HEK293T (cell line): ENCODE data around the gene CYP11A1.

Experiments used
- ARNT ChIP-seq: fragments of 450-650 bp; IDR thresholded peaks from 2 replicates; pipeline ENCODE4 v1.6.1; 2017; ENCODE audit warnings: mild to moderate bottlenecking
- BHLHE40 ChIP-seq: fragments of 450-650 bp; IDR thresholded peaks from 2 replicates; pipeline ENCODE4 v1.6.1; 2016; ENCODE audit warnings: mild to moderate bottlenecking, moderate library complexity, borderline replicate concordance
- CTBP1 ChIP-seq: fragments of 450-650 bp; IDR thresholded peaks from 2 replicates; pipeline ENCODE4 v1.6.1; 2016; ENCODE audit warnings: borderline replicate concordance
- ELF4 ChIP-seq: fragments of 450-650 bp; IDR thresholded peaks from 2 replicates; pipeline ENCODE4 v1.6.1; 2017; ENCODE audit warnings: antibody characterized with exemption
- FOXA1 ChIP-seq: fragments of 450-650 bp; IDR thresholded peaks from 2 replicates; pipeline ENCODE4 v1.6.1; 2016; ENCODE audit warnings: mild to moderate bottlenecking
- FOXK2 ChIP-seq: fragments of 450-650 bp; IDR thresholded peaks from 2 replicates; pipeline ENCODE4 v1.6.1; 2016; ENCODE audit warnings: mild to moderate bottlenecking
- FOXM1 ChIP-seq: fragments of 450-650 bp; IDR thresholded peaks from 2 replicates; pipeline ENCODE4 v1.6.1; 2017; ENCODE audit warnings: mild to moderate bottlenecking, borderline replicate concordance
- HDGF ChIP-seq: fragments of 450-650 bp; IDR thresholded peaks from 2 replicates; pipeline ENCODE4 v1.6.1; 2017; ENCODE audit warnings: antibody characterized with exemption, borderline replicate concordance
- L3MBTL2 ChIP-seq: fragments of 450-650 bp; conservative IDR thresholded peaks from 2 replicates; pipeline ENCODE4 v1.6.1; 2016; ENCODE audit warnings: mild to moderate bottlenecking
- LEF1 ChIP-seq: fragments of 450-650 bp; IDR thresholded peaks from 2 replicates; pipeline ENCODE4 v1.6.1; 2017; ENCODE audit warnings: mild to moderate bottlenecking, borderline replicate concordance
- NFRKB ChIP-seq: fragments of 450-650 bp; IDR thresholded peaks from 2 replicates; pipeline ENCODE4 v1.6.1; 2016; ENCODE audit warnings: mild to moderate bottlenecking, moderate library complexity
- SP1 ChIP-seq: fragments of 450-650 bp; IDR thresholded peaks from 2 replicates; pipeline ENCODE4 v1.6.1; 2017
- SUZ12 ChIP-seq: fragments of 450-650 bp; IDR thresholded peaks from 2 replicates; pipeline ENCODE4 v1.6.1; 2016; ENCODE audit warnings: mild to moderate bottlenecking
- TARDBP ChIP-seq: fragments of 450-650 bp; IDR thresholded peaks from 2 replicates; pipeline ENCODE4 v1.6.1; 2016

- no peak for TF ChIP-seq FOXK2
- no peak for TF ChIP-seq ARNT
- no peak for TF ChIP-seq FOXM1
- no peak for TF ChIP-seq SUZ12
- TF ChIP-seq SP1 = no peak
- TF ChIP-seq TARDBP = no peak
- no peak for TF ChIP-seq L3MBTL2
- no peak for TF ChIP-seq LEF1
- no peak for TF ChIP-seq HDGF
- no peak for TF ChIP-seq BHLHE40
- no peak for TF ChIP-seq FOXA1
- no peak for TF ChIP-seq NFRKB
- no peak for TF ChIP-seq CTBP1
- TF ChIP-seq ELF4 = no peak
These were observed 53.6 kb downstream of the CYP11A1 start for GRCh38 chr15:74313889-74314288.
